Measurements from ENCODE around the gene ERN1.

Gene ERN1

GRCh38 chr17:64157669-64158180 lies 27.8 kb upstream of the ERN1 start:
- no peak for DNase-seq

GRCh38 chr17:64156670-64157069 lies 26.7 kb upstream of the ERN1 start:
- DNase-seq = no peak

- no peak for DNase-seq
Measured at GRCh38 chr17:64155751-64156544, 26.0 kb upstream of the ERN1 start.

GRCh38 chr17:64155129-64155528 lies 25.2 kb upstream of the ERN1 start:
- DNase-seq = no peak

- DNase-seq = no peak
Measured at GRCh38 chr17:64154717-64155116, 24.8 kb upstream of the ERN1 start.

- DNase-seq = no peak
Measured at GRCh38 chr17:64154313-64154695, 24.4 kb upstream of the ERN1 start.

GRCh38 chr17:64153565-64154312 lies 23.8 kb upstream of the ERN1 start:
- DNase-seq = no peak

GRCh38 chr17:64152428-64153125 lies 22.6 kb upstream of the ERN1 start:
- peak; percentile 77 for DNase-seq

- no peak for DNase-seq
Measured at GRCh38 chr17:64151016-64151368, 21.0 kb upstream of the ERN1 start.

GRCh38 chr17:64150237-64151015 lies 20.5 kb upstream of the ERN1 start:
- no peak for DNase-seq

- no peak for DNase-seq
Measured at GRCh38 chr17:64149196-64149595, 19.3 kb upstream of the ERN1 start.

- DNase-seq = peak; percentile 60
Measured at GRCh38 chr17:64148699-64149098, 18.8 kb upstream of the ERN1 start.

GRCh38 chr17:64148017-64148631 lies 18.2 kb upstream of the ERN1 start:
- peak; percentile 36 for DNase-seq

GRCh38 chr17:64147110-64148016 lies 17.4 kb upstream of the ERN1 start:
- peak; percentile 55 for DNase-seq

GRCh38 chr17:64146418-64147109 lies 16.6 kb upstream of the ERN1 start:
- peak; percentile 74 for DNase-seq

GRCh38 chr17:64145751-64146417 lies 15.9 kb upstream of the ERN1 start:
- DNase-seq = peak; percentile 100

GRCh38 chr17:64145375-64145750 lies 15.4 kb upstream of the ERN1 start:
- no peak for DNase-seq

- DNase-seq = no peak
Measured at GRCh38 chr17:64139542-64139941, 9.6 kb upstream of the ERN1 start.

GRCh38 chr17:64138441-64138840 lies 8.5 kb upstream of the ERN1 start:
- DNase-seq = no peak

- no peak for DNase-seq
Measured at GRCh38 chr17:64135000-64135399, 5.1 kb upstream of the ERN1 start.

Measured in hematopoietic multipotent progenitor cell treated with erythropoietin and hydrocortisone succinate and interleukin-3 and kit ligand, for 6 days (in vitro differentiated cells).